Activated CD8-positive, alpha-beta memory T cell treated with anti-CD3 and anti-CD28 coated beads, Interleukin-2, amount 10 ng/mL, durations not matched to agents 7 days and 5 days (primary cell): ENCODE data around the gene ACRBP. TPM values are rescaled to one million over a fixed set of nuclear protein-coding genes. Genes with fewer than 3 reads are reported as not detected.
"Not testable (repeated sequence)": the region's sequence is repeated elsewhere in the genome, so short reads cannot be mapped to it uniquely, and the experiment has no call there.

Source experiments
- ATAC-seq: fragments of 150-1000 bp; cut with Tn5 transposase; one replicate; pipeline ENCODE4 v1.10.0; 2021; ENCODE audit warnings: moderate library complexity
- CTCF ChIA-PET: fragments of 350-600 bp; sonication (Branson Sonifier 250); formaldehyde crosslinking; loops from one replicate; lab custom pipeline; 2021; ENCODE audit warnings: antibody characterized with exemption; lab: Charles Lee
- DNase-seq: peaks from one replicate; pipeline ENCODE4 v3.0.0-alpha.2; 2020
- H3K27ac Mint-ChIP-seq: one replicate; pipeline ENCODE4 v1.8.0; 2021; ENCODE audit warnings: mild to moderate bottlenecking, mixed read lengths
- H3K27me3 Mint-ChIP-seq: one replicate; pipeline ENCODE4 v1.8.0; 2021; ENCODE audit warnings: mixed read lengths
- H3K36me3 Mint-ChIP-seq: one replicate; pipeline ENCODE4 v1.8.0; 2021; ENCODE audit warnings: mild to moderate bottlenecking, mixed read lengths
- H3K4me1 Mint-ChIP-seq: one replicate; pipeline ENCODE4 v1.8.0; 2021; ENCODE audit warnings: mixed read lengths
- H3K4me3 Mint-ChIP-seq: one replicate; pipeline ENCODE4 v1.8.0; 2021; ENCODE audit warnings: mild to moderate bottlenecking, moderate library complexity, mixed read lengths
- H3K9me3 Mint-ChIP-seq: one replicate; pipeline ENCODE4 v1.8.0; 2022; ENCODE audit warnings: low read depth, mixed read lengths
- total RNA-seq, 2 experiments: library from RNA; stranded (reverse); gene quantifications; one replicate each; pipeline ENCODE4 v1.2.3, GENCODE V29; 2021

Gene ACRBP
- total RNA-seq, 2 experiments from 2014 or later = 1.1 to 2.0 TPM

DNA sequence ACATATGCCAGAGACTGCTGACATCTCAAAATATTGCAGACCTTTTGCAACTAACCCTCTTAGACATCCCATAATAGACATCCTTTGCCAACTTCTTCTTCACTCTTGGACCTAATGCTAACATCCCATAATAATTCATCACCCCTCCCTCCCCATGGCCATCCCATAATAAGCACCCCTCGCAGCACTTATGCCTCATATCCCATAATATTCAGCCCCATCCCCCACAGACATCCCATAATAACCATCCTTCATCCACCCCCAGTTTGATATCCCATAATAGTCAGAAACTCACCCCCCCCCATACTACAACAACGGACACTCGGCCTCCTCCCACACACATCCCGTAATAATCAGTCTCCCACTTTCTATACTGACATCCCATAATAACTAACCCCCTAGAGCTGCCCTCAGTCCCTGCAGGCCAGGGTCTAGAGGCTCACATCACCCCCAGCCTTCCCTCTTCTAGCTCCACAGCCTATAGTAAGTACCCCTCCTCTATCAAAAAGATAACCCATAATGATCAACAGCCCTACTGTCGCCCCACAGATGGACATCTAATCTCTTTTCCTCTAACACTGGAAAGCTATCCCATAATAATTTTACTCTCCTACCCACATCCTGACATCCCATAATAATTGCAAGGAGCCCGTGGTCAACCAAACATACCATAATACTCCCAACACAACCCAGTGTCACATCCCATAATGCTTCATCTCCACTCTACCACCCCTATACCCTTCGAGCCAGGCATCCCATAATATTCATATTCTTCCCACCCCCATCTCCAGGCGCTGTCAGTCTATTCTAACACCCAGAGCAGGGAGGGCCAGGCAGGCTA lies 39.3 kb downstream of the ACRBP start:
- H3K4me1 Mint-ChIP-seq = peaks cover 53% of the 10 kb centered on the region
- peaks cover 26% of the 10 kb centered on the region for H3K36me3 Mint-ChIP-seq
- H3K27ac Mint-ChIP-seq = no peak overlapping the region
- H3K4me3 Mint-ChIP-seq = no peak overlapping the region
- H3K9me3 Mint-ChIP-seq = no peaks in the 10 kb centered on the region
- H3K27me3 Mint-ChIP-seq = no peaks in the 10 kb centered on the region
- ATAC-seq (peak; percentile 60), DNase-seq (peak; percentile 86)
- CTCF ChIA-PET = interaction anchor here (0.7 to 1.6 kb wide), 14 partner anchors 10 to 269 kb away, joined by 3 to 9 read pairs (median 4); partner anchors contain the start of genes GAPDH, NOP2 and ZNF384

DNA sequence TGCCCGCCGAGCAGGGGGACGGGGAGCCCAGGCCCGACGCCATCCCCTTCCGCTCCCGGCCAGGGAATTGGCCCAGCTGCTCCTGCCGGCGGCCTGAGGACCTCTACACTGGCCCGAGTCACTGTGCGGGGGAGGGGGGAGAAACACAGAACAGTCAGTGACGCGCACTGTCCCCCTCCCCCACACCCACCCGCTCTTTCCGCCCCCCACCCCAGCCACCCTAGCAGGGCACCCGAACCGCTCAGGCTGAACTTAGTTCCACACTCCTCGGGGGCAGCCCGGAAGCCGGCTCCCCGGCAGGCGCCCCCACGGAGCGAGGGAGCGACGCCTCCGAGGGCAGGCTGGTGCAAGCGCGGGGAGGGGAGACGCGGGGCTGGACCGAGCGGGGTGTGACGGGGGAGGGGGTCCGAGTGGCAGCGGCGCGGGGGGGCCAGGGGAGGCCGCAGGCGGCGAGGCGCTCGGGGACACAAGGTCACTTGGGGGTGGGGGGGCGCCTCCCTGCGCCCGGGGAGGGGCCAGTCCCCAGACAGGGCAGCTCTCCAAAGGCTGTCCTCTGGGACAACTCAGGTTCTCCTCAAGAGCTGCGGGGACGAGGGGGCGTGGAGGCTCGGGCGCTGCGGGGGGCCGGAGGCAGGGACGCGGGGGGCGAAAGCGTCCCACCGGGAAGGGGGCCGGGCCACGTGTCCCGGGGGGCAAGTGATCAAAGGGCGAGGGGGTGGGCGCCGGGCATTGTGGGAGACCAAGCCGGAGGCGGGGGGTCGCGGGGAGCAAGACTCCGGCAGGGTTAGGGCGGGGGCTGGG lies 40.7 kb downstream of the ACRBP start:
- H3K27ac Mint-ChIP-seq = peak overlapping the region; percentile 86
- ATAC-seq (peak; percentile 24), DNase-seq (peak; percentile 72)
- no peaks in the 10 kb centered on the region for H3K9me3 Mint-ChIP-seq
- H3K36me3 Mint-ChIP-seq = peaks cover 36% of the 10 kb centered on the region
- H3K27me3 Mint-ChIP-seq = no peaks in the 10 kb centered on the region
- CTCF ChIA-PET = interaction anchor here (0.6 to 2.8 kb wide), 10 partner anchors 12 to 146 kb away, joined by 3 to 12 read pairs (median 4); partner anchors contain the start of genes MLF2, NOP2 and ZNF384
- peaks cover 52% of the 10 kb centered on the region for H3K4me1 Mint-ChIP-seq
- H3K4me3 Mint-ChIP-seq = no peak overlapping the region

DNA sequence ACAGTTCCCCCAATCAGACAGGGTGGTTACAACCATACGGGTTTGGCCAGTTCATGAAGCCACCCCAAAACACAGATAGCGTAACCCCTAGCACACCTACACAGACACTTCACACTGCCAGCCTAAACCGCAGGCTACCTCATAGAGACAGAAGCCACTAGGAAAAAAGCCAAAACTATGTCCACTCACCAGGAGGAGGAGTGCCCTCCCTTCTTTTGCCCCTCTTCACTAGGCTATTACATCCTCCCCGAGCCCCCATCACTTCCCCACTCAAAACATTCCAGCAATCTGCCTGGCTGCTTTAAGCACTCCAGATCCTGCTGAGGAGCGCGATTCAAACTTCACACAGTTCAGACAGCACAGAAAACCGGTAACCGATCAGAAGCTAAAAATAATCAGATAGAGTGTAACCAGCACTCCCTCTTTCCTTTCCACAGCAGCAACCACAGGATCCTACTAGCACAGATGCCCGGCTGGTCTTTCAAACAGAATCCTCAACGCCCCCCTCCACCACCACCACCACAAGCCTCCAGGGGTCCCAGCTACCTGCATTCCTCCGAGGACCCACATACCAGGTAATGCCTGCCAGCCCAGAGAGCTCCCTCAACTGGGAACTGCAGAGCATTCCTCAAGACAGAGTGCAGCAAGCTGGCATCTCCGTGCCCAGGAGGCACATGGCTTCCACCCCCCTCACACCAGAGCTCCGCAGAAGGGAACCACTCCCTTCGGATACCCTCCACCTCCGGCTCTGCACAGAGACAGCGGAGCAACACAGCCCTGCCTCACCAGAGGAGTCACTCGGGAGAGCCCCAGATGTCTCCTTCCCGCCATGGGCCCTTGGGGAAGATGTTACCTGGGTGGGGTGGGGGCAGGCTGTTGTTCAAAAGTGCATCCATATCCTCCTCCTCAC lies 41.6 kb downstream of the ACRBP start:
- Mint-ChIP-seq H3K4me1 (peaks cover 44% of the 10 kb centered on the region), H3K9me3 (no peaks in the 10 kb centered on the region), H3K4me3 (no peak overlapping the region), H3K27me3 (no peaks in the 10 kb centered on the region), H3K36me3 (peaks cover 45% of the 10 kb centered on the region), H3K27ac (peak overlapping the region; percentile 86)
- CTCF ChIA-PET = interaction anchor here (0.6 to 2.8 kb wide), 14 partner anchors 13 to 263 kb away, joined by 3 to 12 read pairs (median 4); partner anchors contain the start of genes MLF2, NOP2 and ZNF384
- ATAC-seq (peak; percentile 14), DNase-seq (peak; percentile 67)

DNA sequence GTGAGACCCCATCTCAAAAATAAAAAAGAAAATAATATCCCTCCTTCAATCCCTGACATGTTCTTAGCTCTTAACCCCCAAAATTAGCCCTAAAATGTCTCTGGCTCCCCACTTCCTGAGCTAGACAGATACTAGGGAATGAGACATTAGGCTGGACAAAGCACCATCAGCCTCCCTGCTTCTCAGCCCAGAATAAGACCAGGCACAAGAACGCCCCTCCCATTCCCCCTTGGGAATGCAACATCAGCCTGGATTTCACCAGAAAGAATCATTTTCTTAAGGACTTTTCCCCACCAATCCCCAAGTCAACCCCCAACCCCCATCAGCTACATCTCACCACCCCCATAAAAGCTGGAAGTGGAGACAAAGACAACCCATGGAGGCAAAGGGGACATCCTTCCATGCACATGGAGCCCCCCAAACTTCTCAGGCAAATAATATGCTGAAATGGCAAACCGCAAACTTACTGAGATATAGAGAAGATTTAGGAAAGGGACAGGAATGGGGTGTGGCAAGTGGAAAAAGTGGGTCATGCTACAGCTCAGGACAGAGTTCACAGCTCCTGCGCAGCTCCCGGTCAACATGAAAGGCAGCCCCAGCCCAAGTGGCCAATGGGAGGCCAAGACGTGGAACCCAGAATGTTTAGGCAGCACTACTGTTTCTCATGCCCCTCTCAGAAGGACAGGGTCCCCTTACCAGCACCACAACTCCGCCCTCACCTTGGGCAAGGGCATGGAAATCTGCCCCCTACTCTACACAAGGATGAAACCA lies 42.8 kb downstream of the ACRBP start:
- H3K4me3 Mint-ChIP-seq = no peak overlapping the region
- peaks cover 57% of the 10 kb centered on the region for H3K36me3 Mint-ChIP-seq

DNA sequence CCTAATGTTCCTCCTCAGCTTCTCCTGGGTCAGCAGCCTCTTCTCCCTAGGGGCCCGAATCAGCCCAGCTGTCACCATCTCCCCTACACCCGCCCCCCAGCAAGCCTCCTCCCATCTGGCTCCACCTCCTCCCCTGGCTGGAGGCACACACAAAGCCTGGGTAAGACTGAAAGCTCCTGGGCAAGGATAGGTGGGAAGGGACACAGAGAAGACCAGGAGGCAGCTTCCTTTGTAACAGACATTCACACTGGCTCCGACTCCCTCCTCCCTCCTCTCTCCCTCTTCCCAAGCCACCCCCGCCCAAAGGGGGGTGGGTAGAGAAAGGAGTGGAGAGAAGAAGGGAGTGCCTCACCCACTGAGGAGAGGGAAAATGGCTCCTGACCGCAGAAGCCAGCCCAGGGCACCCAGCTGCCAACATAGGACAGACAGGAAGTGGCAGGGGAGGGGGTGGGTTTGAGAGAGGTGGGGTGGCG lies 44.1 kb downstream of the ACRBP start:
- Mint-ChIP-seq H3K4me1 (peaks cover 42% of the 10 kb centered on the region), H3K27me3 (no peaks in the 10 kb centered on the region), H3K4me3 (peak overlapping the region; percentile 58), H3K36me3 (peaks cover 64% of the 10 kb centered on the region), H3K27ac (peak overlapping the region; percentile 78), H3K9me3 (no peaks in the 10 kb centered on the region)
- CTCF ChIA-PET = interaction anchor here (0.6 to 2.5 kb wide), 9 partner anchors 12 to 91 kb away, joined by 3 to 11 read pairs (median 4); no protein-coding TSS in a partner anchor
- no peak for ATAC-seq
- DNase-seq = peak; percentile 52

More for the DNA sequence above, 42.8 kb downstream of the ACRBP start:
- DNase-seq (no peak), ATAC-seq (no peak)
- H3K4me1 Mint-ChIP-seq = peaks cover 42% of the 10 kb centered on the region
- no peaks in the 10 kb centered on the region for H3K27me3 Mint-ChIP-seq
- H3K9me3 Mint-ChIP-seq = no peaks in the 10 kb centered on the region
- peak overlapping the region; percentile 86 for H3K27ac Mint-ChIP-seq
- CTCF ChIA-PET = interaction anchor here (1.1 to 2.8 kb wide), 9 partner anchors 10 to 80 kb away, joined by 3 to 12 read pairs (median 6); no protein-coding TSS in a partner anchor

DNA sequence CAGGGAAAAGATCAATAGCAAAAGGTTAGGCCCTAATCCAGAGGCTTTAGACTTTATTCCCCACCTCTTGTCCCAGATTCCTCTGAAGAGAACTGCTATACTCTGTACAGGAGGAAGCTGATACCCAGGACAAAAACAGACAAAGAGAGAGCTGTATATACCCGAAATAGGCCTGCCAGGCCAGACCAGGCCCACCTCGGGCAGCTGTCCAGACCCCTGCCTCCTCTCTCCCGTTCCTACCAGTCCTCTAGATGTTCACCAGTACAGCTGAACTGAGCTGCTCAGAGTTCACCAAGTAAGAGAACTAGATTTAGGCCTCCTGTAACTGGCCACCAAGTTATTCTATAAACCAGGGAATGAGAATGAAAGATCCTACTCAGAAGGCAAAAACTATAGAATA lies 44.7 kb downstream of the ACRBP start:
- CTCF ChIA-PET = interaction anchor here (0.9 to 2.5 kb wide), 7 partner anchors 17 to 82 kb away, joined by 3 to 11 read pairs (median 4); no protein-coding TSS in a partner anchor
- Mint-ChIP-seq H3K4me1 (peaks cover 42% of the 10 kb centered on the region), H3K27ac (peak overlapping the region; percentile 78), H3K27me3 (no peaks in the 10 kb centered on the region), H3K4me3 (peak overlapping the region; percentile 58), H3K36me3 (peaks cover 70% of the 10 kb centered on the region), H3K9me3 (no peaks in the 10 kb centered on the region)
- no peak for DNase-seq
- no peak for ATAC-seq

DNA sequence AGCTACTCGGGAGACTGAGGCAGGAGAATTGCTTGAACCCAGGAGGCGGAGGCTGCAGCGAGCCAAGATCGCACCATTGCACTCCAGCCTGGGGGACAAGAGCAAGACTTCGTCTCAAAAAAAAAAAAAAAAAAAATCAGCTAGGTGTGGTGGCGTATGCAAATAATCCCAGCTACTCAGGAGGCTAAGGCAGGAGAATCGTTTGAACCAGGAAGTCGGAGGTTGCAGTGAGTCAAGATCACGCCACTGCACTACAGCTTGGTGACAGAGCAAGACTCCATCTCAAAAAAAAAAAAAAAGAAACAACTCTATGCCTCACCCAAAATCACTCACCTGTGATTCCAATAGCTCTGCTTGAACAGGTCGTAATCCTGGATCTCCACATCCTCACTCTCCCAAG lies 51.6 kb downstream of the ACRBP start:
- H3K4me1 Mint-ChIP-seq, H3K27me3 Mint-ChIP-seq, H3K27ac Mint-ChIP-seq, H3K4me3 Mint-ChIP-seq, ATAC-seq, H3K9me3 Mint-ChIP-seq, DNase-seq: not testable (repeated sequence)
- CTCF ChIA-PET = interaction anchor here (1.0 to 1.7 kb wide), 4 partner anchors 9 to 81 kb away, joined by 3 to 4 read pairs (median 3); no protein-coding TSS in a partner anchor
- peaks cover 73% of the 10 kb centered on the region for H3K36me3 Mint-ChIP-seq

DNA sequence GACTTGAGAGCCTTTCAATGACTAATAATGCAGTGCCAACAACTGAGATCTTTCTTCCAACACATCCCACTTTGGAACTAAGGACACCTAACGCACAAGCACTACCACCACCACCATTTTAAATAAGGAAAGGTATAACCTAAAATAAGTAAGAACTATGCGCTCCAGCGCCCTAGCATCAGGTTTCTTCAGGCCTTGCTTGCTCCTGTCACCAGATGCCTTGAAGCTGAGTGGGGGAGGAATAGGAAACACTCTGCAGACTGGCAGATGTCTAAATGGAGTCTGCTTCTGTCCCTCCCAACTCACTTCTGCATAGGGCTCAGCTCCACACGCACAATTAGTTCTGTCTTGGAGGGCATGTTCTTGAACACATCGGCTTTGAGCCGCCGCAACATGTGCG lies 55.1 kb downstream of the ACRBP start:
- no peaks in the 10 kb centered on the region for H3K9me3 Mint-ChIP-seq
- no peaks in the 10 kb centered on the region for H3K4me1 Mint-ChIP-seq
- CTCF ChIA-PET = no interaction called here
- H3K4me3 Mint-ChIP-seq = no peak overlapping the region
- DNase-seq (no peak), ATAC-seq (no peak)
- H3K27me3 Mint-ChIP-seq = no peaks in the 10 kb centered on the region
- H3K27ac Mint-ChIP-seq = no peak overlapping the region
- peaks cover 72% of the 10 kb centered on the region for H3K36me3 Mint-ChIP-seq

Other genes with a start within 250 kb of the ACRBP start
- 10 to 100 TPM; 44.9 to 67.3 TPM for gene CD27, start 202.5 kb downstream of the ACRBP start, total RNA-seq
- 10 to 100 TPM; 49.1 to 53.0 TPM for gene TAPBPL, start 195.4 kb downstream of the ACRBP start, total RNA-seq
- 10 to 100 TPM; 49.2 to 59.1 TPM for gene VAMP1, start 176.8 kb downstream of the ACRBP start, total RNA-seq
- gene MRPL51, start 154.2 kb downstream of the ACRBP start, total RNA-seq = 100 to 1,000 TPM; 191 to 271 TPM
- gene NCAPD2, start 153.3 kb downstream of the ACRBP start, total RNA-seq = 100 to 1,000 TPM; 173 to 200 TPM
- gene GAPDH, start 112.9 kb downstream of the ACRBP start, total RNA-seq = 1,000 to 10,000 TPM; 5,133 to 5,396 TPM
- gene IFFO1, start 91.4 kb downstream of the ACRBP start, total RNA-seq = 10 to 100 TPM; 29.3 to 30.0 TPM
- 100 to 1,000 TPM in 1 of 2 experiments, 10 to 100 TPM in 1; 76.7 to 117 TPM for gene NOP2, start 79.1 kb downstream of the ACRBP start, total RNA-seq
- 100 to 1,000 TPM; 288 to 320 TPM for gene CHD4, start 40.1 kb downstream of the ACRBP start, total RNA-seq
- gene LPAR5, start 11.5 kb downstream of the ACRBP start, total RNA-seq = 10 to 100 TPM; 15.8 to 18.5 TPM
- gene ING4, start 15.7 kb upstream of the ACRBP start, total RNA-seq = 10 to 100 TPM; 26.0 to 26.3 TPM
- gene ZNF384, start 41.9 kb upstream of the ACRBP start, total RNA-seq = 10 to 100 TPM; 76.3 to 76.4 TPM
- gene PIANP, start 53.4 kb upstream of the ACRBP start, total RNA-seq = not detected
- gene COPS7A, start 76.6 kb upstream of the ACRBP start, total RNA-seq = 10 to 100 TPM; 28.2 to 30.0 TPM
- gene MLF2, start 105.7 kb upstream of the ACRBP start, total RNA-seq = 100 to 1,000 TPM; 102 to 113 TPM
- 100 to 1,000 TPM; 131 to 142 TPM for gene PTMS, start 118.9 kb upstream of the ACRBP start, total RNA-seq
- 100 to 1,000 TPM; 320 to 420 TPM for gene LAG3, start 125.1 kb upstream of the ACRBP start, total RNA-seq
- gene CD4, start 142.1 kb upstream of the ACRBP start, total RNA-seq = 1 to 10 TPM in 1 of 2 experiments, under 1 TPM in 1; 0.82 to 1.8 TPM
- under 1 TPM in 1 of 2 experiments, not detected in 1; 0.82 TPM for gene GPR162, start 174.4 kb upstream of the ACRBP start, total RNA-seq
- under 1 TPM; 0.23 to 0.99 TPM for gene P3H3, start 181.0 kb upstream of the ACRBP start, total RNA-seq
- gene GNB3, start 193.5 kb upstream of the ACRBP start, total RNA-seq = under 1 TPM in 1 of 2 experiments, not detected in 1; 0.12 TPM
- gene CDCA3, start 203.9 kb upstream of the ACRBP start, total RNA-seq = 100 to 1,000 TPM in 1 of 2 experiments, 10 to 100 TPM in 1; 89.1 to 125 TPM
- 100 to 1,000 TPM in 1 of 2 experiments, 10 to 100 TPM in 1; 98.8 to 129 TPM for gene USP5, start 204.7 kb upstream of the ACRBP start, total RNA-seq
- gene TPI1, start 220.1 kb upstream of the ACRBP start, total RNA-seq = 1,000 to 10,000 TPM; 1,086 to 1,277 TPM
- 10 to 100 TPM; 10.5 to 14.4 TPM for gene SPSB2, start 225.9 kb upstream of the ACRBP start, total RNA-seq